H9 (cell line): ENCODE measurements around the gene EPHA8. TPM values are rescaled to one million over a fixed set of nuclear protein-coding genes. Genes with fewer than 3 reads are reported as not detected.

Experiments used
- DNase-seq: peaks from one replicate; pipeline ENCODE4 v3.0.0-alpha.2; 2017
- H2AFZ ChIP-seq: one replicate; pipeline ENCODE4 v1.6.1; 2013; ENCODE audit warnings: mild to moderate bottlenecking, low read length, control low read depth, moderate library complexity
- H2AK5ac ChIP-seq: 2 replicates; pipeline ENCODE4 v1.6.1; 2013; ENCODE audit warnings: low read length, control low read depth, mixed read lengths; ENCODE audit not compliant: insufficient read length
- H2BK120ac ChIP-seq: one replicate; pipeline ENCODE4 v1.6.1; 2013; ENCODE audit warnings: low read depth, mild to moderate bottlenecking, low read length, control low read depth, inconsistent platforms; ENCODE audit not compliant: poor library complexity, severe bottlenecking
- H2BK12ac ChIP-seq: 2 replicates; pipeline ENCODE4 v1.6.1; 2013; ENCODE audit warnings: low read length, control low read depth, mixed read lengths, low read depth; ENCODE audit not compliant: insufficient read length
- H2BK15ac ChIP-seq: 2 replicates; pipeline ENCODE4 v1.6.1; 2013; ENCODE audit warnings: low read depth, low read length, control low read depth
- H2BK20ac ChIP-seq: one replicate; pipeline ENCODE4 v1.6.1; 2013; ENCODE audit warnings: low read depth, mild to moderate bottlenecking, low read length, control low read depth, inconsistent platforms; ENCODE audit not compliant: poor library complexity, severe bottlenecking
- H2BK5ac ChIP-seq: 2 replicates; pipeline ENCODE4 v1.6.1; 2013; ENCODE audit warnings: low read length, control low read depth, mixed read lengths; ENCODE audit not compliant: insufficient read length
- H3K14ac ChIP-seq: 2 replicates; pipeline ENCODE4 v1.6.1; 2013; ENCODE audit warnings: low read length, control low read depth; ENCODE audit not compliant: insufficient read depth
- H3K18ac ChIP-seq: 2 replicates; pipeline ENCODE4 v1.6.1; 2013; ENCODE audit warnings: low read depth, mild to moderate bottlenecking, mixed read lengths, low read length, control low read depth; ENCODE audit not compliant: insufficient read length
- H3K23ac ChIP-seq: 2 replicates; pipeline ENCODE4 v1.6.1; 2013; ENCODE audit warnings: low read length, control low read depth, mixed read lengths, low read depth; ENCODE audit not compliant: insufficient read length
- H3K23me2 ChIP-seq: 2 replicates; pipeline ENCODE4 v1.6.1; 2013; ENCODE audit warnings: low read depth, mild to moderate bottlenecking, mixed read lengths, low read length, control low read depth; ENCODE audit not compliant: insufficient read length, poor library complexity, severe bottlenecking
- H3K27ac ChIP-seq: 2 replicates; pipeline ENCODE4 v1.5.1; 2013; ENCODE audit warnings: low read length, control low read depth, mixed read lengths, low read depth; ENCODE audit not compliant: insufficient read length
- H3K27me3 ChIP-seq: 2 replicates; pipeline ENCODE4 v1.6.1; 2013; ENCODE audit warnings: low read length, control low read depth, inconsistent platforms; ENCODE audit not compliant: insufficient read depth
- H3K4ac ChIP-seq: 2 replicates; pipeline ENCODE4 v1.6.1; 2013; ENCODE audit warnings: low read depth, mild to moderate bottlenecking, control low read depth, inconsistent platforms, low read length, moderate library complexity
- H3K4me1 ChIP-seq: 2 replicates; pipeline ENCODE4 v1.6.1; 2013; ENCODE audit warnings: low read length, control low read depth, inconsistent platforms; ENCODE audit not compliant: insufficient read depth
- H3K4me2 ChIP-seq: 2 replicates; pipeline ENCODE4 v1.6.1; 2013; ENCODE audit warnings: low read length, control low read depth, mixed read lengths; ENCODE audit not compliant: insufficient read length, insufficient read depth
- H3K56ac ChIP-seq: 2 replicates; pipeline ENCODE4 v1.6.1; 2013; ENCODE audit warnings: low read depth, mild to moderate bottlenecking, mixed read lengths, low read length, control low read depth; ENCODE audit not compliant: insufficient read length
- H3K79me1 ChIP-seq: 2 replicates; pipeline ENCODE4 v1.6.1; 2013; ENCODE audit warnings: low read depth, mild to moderate bottlenecking, moderate library complexity, low read length, control low read depth, inconsistent platforms; ENCODE audit not compliant: insufficient read depth, poor library complexity, severe bottlenecking
- H3K79me2 ChIP-seq: 2 replicates; pipeline ENCODE4 v1.6.1; 2013; ENCODE audit warnings: low read length, control low read depth, inconsistent platforms; ENCODE audit not compliant: insufficient read depth
- H3K9ac ChIP-seq: 2 replicates; pipeline ENCODE4 v1.6.1; 2013; ENCODE audit warnings: low read length, control low read depth, mixed read lengths; ENCODE audit not compliant: insufficient read length; ENCODE audit errors: extremely low read depth
- H3K9me3 ChIP-seq: one replicate; pipeline ENCODE4 v1.6.1; 2013; ENCODE audit warnings: low read depth, low read length, inconsistent platforms; ENCODE audit not compliant: control insufficient read depth
- H3T11ph ChIP-seq: one replicate; pipeline ENCODE4 v1.6.1; 2013; ENCODE audit warnings: mild to moderate bottlenecking, low read length, control low read depth, inconsistent platforms
- H4K20me1 ChIP-seq: one replicate; pipeline ENCODE4 v1.6.1; 2013; ENCODE audit not compliant: control insufficient read depth, insufficient read length, insufficient read depth
- H4K5ac ChIP-seq: 2 replicates; pipeline ENCODE4 v1.6.1; 2013; ENCODE audit warnings: low read depth, mild to moderate bottlenecking, mixed read lengths, low read length, control low read depth; ENCODE audit not compliant: insufficient read length
- H4K8ac ChIP-seq: replicated peaks from 2 replicates; pipeline ENCODE4 v1.6.1; 2013; ENCODE audit warnings: low read length, control low read depth, mixed read lengths, low read depth; ENCODE audit not compliant: insufficient read length
- H4K91ac ChIP-seq: 2 replicates; pipeline ENCODE4 v1.6.1; 2013; ENCODE audit warnings: low read depth, mild to moderate bottlenecking, moderate library complexity, mixed read lengths, low read length, control low read depth; ENCODE audit not compliant: insufficient read length
- H3K27ac Mint-ChIP-seq, 3 experiments: 2 replicates in 2 of 3; 3 replicates in 1 of 3; pipeline ENCODE4 v1.8.0; 2020 to 2021; ENCODE audit warnings: mixed read lengths in 3 of 3, mild to moderate bottlenecking in 1 of 3, moderate library complexity in 1 of 3
- H3K27me3 Mint-ChIP-seq: 2 replicates; pipeline ENCODE4 v1.8.0; 2021; ENCODE audit warnings: low read depth, mild to moderate bottlenecking, moderate library complexity, mixed read lengths
- H3K36me3 Mint-ChIP-seq, 3 experiments: 2 replicates in 2 of 3; 3 replicates in 1 of 3; pipeline ENCODE4 v1.8.0; 2020 to 2021; ENCODE audit warnings: low read depth in 3 of 3, mixed read lengths in 3 of 3; ENCODE audit not compliant: insufficient read depth in 1 of 3
- H3K4me1 Mint-ChIP-seq, 2 experiments: 2 replicates each; pipeline ENCODE4 v1.8.0; 2020; ENCODE audit warnings: mixed read lengths in 2 of 2
- H3K4me3 Mint-ChIP-seq, 2 experiments: 2 replicates in 1 of 2; 3 replicates in 1 of 2; pipeline ENCODE4 v1.8.0; 2020 to 2021; ENCODE audit warnings: mild to moderate bottlenecking in 2 of 2, mixed read lengths in 2 of 2, moderate library complexity in 1 of 2
- H3K9me3 Mint-ChIP-seq, 2 experiments: 2 replicates in 1 of 2; 3 replicates in 1 of 2; pipeline ENCODE4 v1.8.0; 2020; ENCODE audit warnings: mild to moderate bottlenecking in 2 of 2, mixed read lengths in 2 of 2, moderate library complexity in 1 of 2
- WGBS: extraction: QIAGEN DNeasy Blood & Tissue Kit; methylation state at CpG from one replicate; pipeline ENCODE4 v1.1.7; 2013; ENCODE audit warnings: missing lambda C conversion rate, low lambda C conversion rate, mixed read lengths; ENCODE audit not compliant: insufficient read length; ENCODE audit errors: extremely low coverage; 5-methylcytosine and 5-hydroxymethylcytosine counted together
- total RNA-seq: library from RNA; stranded (reverse); gene quantifications from 2 replicates; pipeline ENCODE4 v1.2.1, GENCODE V29; 2021
- TF ChIP-seq, protein P1 (sequence below): fragments of 200-600 bp; sonication (generic); conservative IDR thresholded peaks from 3 replicates; pipeline ENCODE4 v1.8.0; 2021; ENCODE audit warnings: antibody characterized with exemption, mild to moderate bottlenecking

The EPHA8 gene
- total RNA-seq, 1 experiment from 2014 or later = 3.4 TPM

DNA sequence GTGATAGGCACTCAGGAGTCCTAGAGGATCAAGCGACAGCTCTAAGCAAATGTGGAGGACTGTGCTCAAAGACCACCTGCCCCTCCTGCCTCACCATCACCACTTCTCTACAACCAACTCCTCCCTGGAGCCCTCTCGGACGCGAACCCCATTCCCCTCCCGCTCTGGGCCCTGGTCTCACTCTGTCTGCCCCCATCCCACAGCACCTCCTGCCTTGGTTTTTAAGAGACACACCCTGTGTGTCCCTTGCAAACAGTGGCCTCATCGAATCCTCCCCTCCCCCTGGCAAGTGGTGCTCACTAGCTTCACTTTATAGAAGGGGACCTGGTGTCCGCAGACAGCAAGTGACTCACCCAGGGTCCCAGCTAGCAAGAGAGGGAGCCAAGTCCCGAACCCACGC lies 28.8 kb downstream of the EPHA8 start:
- no peaks in the 10 kb centered on the region for H3K23me2 ChIP-seq
- no peak for DNase-seq
- no peaks in the 10 kb centered on the region for H3K4me1 ChIP-seq
- H2BK5ac ChIP-seq = no peak overlapping the region
- no peak overlapping the region for H3K56ac ChIP-seq
- H3K18ac ChIP-seq = no peak overlapping the region
- no peak overlapping the region for H3K4ac ChIP-seq
- H4K20me1 ChIP-seq = no peaks in the 10 kb centered on the region
- TF ChIP-seq, protein P1, sequence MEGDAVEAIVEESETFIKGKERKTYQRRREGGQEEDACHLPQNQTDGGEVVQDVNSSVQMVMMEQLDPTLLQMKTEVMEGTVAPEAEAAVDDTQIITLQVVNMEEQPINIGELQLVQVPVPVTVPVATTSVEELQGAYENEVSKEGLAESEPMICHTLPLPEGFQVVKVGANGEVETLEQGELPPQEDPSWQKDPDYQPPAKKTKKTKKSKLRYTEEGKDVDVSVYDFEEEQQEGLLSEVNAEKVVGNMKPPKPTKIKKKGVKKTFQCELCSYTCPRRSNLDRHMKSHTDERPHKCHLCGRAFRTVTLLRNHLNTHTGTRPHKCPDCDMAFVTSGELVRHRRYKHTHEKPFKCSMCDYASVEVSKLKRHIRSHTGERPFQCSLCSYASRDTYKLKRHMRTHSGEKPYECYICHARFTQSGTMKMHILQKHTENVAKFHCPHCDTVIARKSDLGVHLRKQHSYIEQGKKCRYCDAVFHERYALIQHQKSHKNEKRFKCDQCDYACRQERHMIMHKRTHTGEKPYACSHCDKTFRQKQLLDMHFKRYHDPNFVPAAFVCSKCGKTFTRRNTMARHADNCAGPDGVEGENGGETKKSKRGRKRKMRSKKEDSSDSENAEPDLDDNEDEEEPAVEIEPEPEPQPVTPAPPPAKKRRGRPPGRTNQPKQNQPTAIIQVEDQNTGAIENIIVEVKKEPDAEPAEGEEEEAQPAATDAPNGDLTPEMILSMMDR = no peak
- no peak overlapping the region for H3K14ac ChIP-seq
- no peak overlapping the region for H3T11ph ChIP-seq
- no peak overlapping the region for H2BK20ac ChIP-seq
- Mint-ChIP-seq H3K27me3 (peaks cover 2% of the 10 kb centered on the region), H3K4me3 (peak overlapping the region in 1 of 2 experiments; percentile 32; a peak in 1 of 5 replicates), H3K4me1 (peaks cover 2 to 14% of the 10 kb centered on the region in 2 experiments; a peak in 3 of 4 replicates), H3K9me3 (no peaks in the 10 kb centered on the region), H3K36me3 (no peaks in the 10 kb centered on the region), H3K27ac (peak overlapping the region in 1 of 3 experiments; percentile 21; a peak in 1 of 7 replicates)
- H3K27ac ChIP-seq = no peak overlapping the region
- no peak overlapping the region for H4K91ac ChIP-seq
- H3K79me1 ChIP-seq = no peaks in the 10 kb centered on the region
- no peaks in the 10 kb centered on the region for H3K79me2 ChIP-seq
- no peak overlapping the region for H2BK120ac ChIP-seq
- H2BK12ac ChIP-seq = no peak overlapping the region
- no peaks in the 10 kb centered on the region for H3K27me3 ChIP-seq
- no peak overlapping the region for H3K9ac ChIP-seq
- no peaks in the 10 kb centered on the region for H3K9me3 ChIP-seq
- H3K4me2 ChIP-seq = no peak overlapping the region
- no peak overlapping the region for H3K23ac ChIP-seq
- H2AK5ac ChIP-seq = no peak overlapping the region
- H2BK15ac ChIP-seq = no peak overlapping the region
- WGBS = no CpG with 5 or more reads among the region's 9 CpGs
- no peak overlapping the region for H4K8ac ChIP-seq
- no peak overlapping the region for H4K5ac ChIP-seq
- H2AFZ ChIP-seq = no peak overlapping the region
